LHCN-M2 (cell line): ENCODE data around the gene CASP3. TPM values are rescaled to one million over a fixed set of nuclear protein-coding genes. Genes with fewer than 3 reads are reported as not detected.
"Not testable (repeated sequence)": the region's sequence is repeated elsewhere in the genome, so short reads cannot be mapped to it uniquely, and the experiment has no call there.

Experiments
- DNase-seq: peaks from one replicate; pipeline ENCODE4 v3.0.0-alpha.2; 2012; ENCODE audit warnings: low read depth
- total RNA-seq: library from RNA; depleted of rRNA; stranded (reverse); fragments of >200 nt; gene quantifications from 2 replicates; pipeline ENCODE4 v1.2.3, GENCODE V29; 2014

The CASP3 gene
- total RNA-seq, 1 experiment from 2014 or later: 52.2 TPM

GRCh38 chr4:184664445-184665210 is 15.4 kb upstream of the CASP3 start:
- no peak for DNase-seq

GRCh38 chr4:184662236-184662635 is 13.0 kb upstream of the CASP3 start:
- no peak for DNase-seq

GRCh38 chr4:184660978-184661377 is 11.7 kb upstream of the CASP3 start:
- no peak for DNase-seq

GRCh38 chr4:184657820-184658219 is 8.6 kb upstream of the CASP3 start:
- DNase-seq: not testable (repeated sequence)

GRCh38 chr4:184657144-184657543 is 7.9 kb upstream of the CASP3 start:
- DNase-seq: no peak

GRCh38 chr4:184655889-184656869 is 6.9 kb upstream of the CASP3 start:
- DNase-seq: peak; percentile 46

- peak; percentile 98 for DNase-seq
Observed at GRCh38 chr4:184653650-184654049, 4.4 kb upstream of the CASP3 start.

- not testable (repeated sequence) for DNase-seq
Observed at GRCh38 chr4:184652681-184653080, 3.4 kb upstream of the CASP3 start.

- DNase-seq: no peak
Observed at GRCh38 chr4:184651899-184652298, 2.7 kb upstream of the CASP3 start.

- DNase-seq: peak; percentile 51
Observed at GRCh38 chr4:184649971-184650855, 966 bp upstream of the CASP3 start.

GRCh38 chr4:184648313-184649025 is 778 bp downstream of the CASP3 start:
- peak; percentile 32 for DNase-seq

GRCh38 chr4:184648054-184648312 is 1.3 kb downstream of the CASP3 start:
- no peak for DNase-seq

GRCh38 chr4:184647266-184648053 is 1.8 kb downstream of the CASP3 start:
- peak; percentile 46 for DNase-seq

GRCh38 chr4:184645904-184646610 is 3.2 kb downstream of the CASP3 start:
- no peak for DNase-seq

- peak; percentile 20 for DNase-seq
Observed at GRCh38 chr4:184644553-184645307, 4.5 kb downstream of the CASP3 start.

- no peak for DNase-seq
Observed at GRCh38 chr4:184643731-184644130, 5.5 kb downstream of the CASP3 start.

- DNase-seq: no peak
Observed at GRCh38 chr4:184641451-184641850, 7.8 kb downstream of the CASP3 start.

GRCh38 chr4:184641022-184641421 is 8.2 kb downstream of the CASP3 start:
- DNase-seq: no peak

- no peak for DNase-seq
Observed at GRCh38 chr4:184636897-184637296, 12.3 kb downstream of the CASP3 start.
